ENCODE measurements around the gene REV3L.

The REV3L gene

DNA sequence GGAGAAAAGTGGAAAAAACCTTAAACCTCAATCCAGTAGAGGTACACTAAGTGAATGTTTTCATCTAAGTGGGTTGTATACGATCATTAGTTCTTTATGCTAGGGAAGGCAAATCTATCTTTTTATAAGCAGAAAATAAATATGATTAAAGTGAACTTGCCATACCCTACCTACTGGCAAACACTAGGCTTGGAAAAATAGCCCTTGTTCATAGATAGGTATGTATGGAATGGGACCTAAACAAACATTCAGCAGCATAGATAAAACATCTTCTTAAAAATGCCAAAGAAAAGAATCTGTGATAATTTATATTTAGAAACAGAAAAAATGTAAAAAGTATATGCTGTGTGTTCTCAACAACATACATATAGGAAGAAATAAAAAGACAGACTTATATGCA is 18.8 kb downstream of the REV3L start:
- DNase-seq (ENCODE audit: low spot score): no peak

DNA sequence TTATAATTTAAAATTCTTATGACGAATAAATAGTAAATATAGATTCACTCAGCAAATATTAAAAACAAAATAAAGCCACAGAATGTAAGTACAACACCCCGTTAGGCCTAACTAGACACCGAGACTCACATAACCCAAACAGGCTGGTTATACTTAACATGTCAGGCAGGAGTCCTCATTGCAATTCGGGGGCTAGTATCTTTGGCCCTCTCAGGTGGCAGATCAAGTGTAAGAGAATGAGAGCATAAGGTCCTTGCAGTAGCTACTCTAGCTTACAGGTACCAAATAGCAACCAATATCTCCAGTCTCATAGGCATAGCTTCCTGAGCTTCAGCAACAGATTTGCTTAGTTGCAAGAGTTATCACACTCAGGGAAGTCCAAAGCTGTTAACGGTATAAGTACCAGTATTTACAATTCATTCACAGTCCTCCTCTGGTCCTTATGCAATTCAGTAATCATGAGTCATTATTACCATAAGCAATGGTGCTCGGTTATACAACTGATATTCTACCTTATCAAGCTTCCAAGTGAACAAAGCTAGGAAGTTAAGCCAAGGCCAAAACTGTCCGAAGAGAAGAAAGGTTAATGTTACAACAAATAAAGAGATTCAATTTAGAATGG is 20.1 kb downstream of the REV3L start:
- DNase-seq (ENCODE audit: low spot score): no peak

DNA sequence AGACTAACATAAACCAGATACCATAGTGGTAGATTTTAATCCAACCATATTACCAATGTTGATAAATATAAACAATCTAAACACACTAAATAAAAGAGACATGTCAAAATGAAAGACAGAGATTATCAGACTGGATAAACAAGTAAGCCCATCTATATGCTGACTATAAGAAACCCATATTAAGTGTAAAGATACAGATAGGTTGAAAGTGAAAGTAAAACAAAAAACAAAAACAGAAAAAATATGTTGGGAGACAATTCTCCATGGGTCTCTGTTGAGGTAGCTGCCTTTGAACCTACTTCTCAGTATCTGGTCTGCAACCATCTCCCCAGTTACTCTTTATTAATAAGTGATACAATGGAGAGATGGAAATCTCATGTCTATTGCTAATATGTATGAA is 21.2 kb downstream of the REV3L start:
- no peak for DNase-seq (ENCODE audit: low spot score)

DNA sequence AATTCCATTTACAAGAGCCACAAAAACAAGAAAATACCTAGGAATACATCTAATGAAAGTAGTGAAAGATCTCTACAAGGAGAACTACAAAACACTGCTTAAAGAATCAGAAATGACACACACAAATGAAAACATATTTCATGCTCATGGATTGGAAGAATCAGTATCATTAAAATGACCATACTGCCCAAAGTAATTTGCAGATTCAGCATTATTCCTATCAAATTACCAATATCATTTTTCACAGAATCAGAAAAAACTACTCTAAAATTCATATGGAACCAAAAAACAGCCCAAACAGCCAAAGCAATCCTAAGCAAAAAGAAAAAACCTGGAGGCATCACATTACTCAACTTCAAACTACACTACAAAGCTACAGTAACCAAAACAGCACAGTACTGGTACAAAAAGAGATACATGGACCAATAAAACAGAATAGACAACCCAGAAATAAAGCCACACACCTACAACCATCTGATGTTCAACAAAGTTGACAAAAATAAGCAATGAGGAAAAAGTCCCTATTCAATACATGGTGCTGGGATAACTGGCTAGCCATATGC is 24.3 kb downstream of the REV3L start:
- no peak for DNase-seq (ENCODE audit: low spot score)

DNA sequence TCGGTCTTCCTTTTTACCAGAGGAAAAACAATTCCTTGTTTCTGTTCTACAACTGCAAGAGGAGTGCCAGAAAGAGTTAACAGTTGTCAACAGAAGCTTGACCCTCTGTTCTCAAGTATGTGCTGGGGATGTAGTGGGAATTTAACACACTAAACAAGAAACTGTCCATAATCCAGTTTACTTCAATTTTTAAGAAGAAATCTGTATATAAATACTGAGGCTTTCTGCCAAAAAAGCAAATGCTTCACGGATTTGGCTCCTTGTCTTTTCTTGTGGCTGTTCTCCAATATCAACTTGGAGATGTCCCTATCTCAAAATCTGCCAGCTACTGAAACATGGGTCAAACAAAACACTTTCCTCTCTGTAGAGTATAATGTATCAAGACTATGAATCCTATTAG is 26.8 kb downstream of the REV3L start:
- no peak for DNase-seq (ENCODE audit: low spot score)

DNA sequence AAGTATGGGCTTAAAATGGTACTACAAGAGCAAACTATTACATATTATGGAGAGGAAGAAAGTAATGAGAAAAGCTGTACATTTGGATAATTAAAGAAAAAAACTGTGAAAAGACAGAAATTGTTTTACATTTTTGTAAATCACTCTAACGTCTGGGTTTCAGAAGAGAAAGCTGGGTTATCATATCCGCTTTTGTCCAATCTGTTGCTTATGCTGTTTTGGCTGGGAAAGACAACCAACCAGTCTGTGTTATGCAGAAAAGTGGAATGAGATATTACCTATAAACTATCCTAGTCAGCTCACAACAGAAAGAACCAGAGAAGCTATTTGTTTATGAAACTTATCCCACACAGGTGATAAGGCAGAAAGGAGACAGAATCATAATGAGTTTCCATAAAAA is 32.4 kb downstream of the REV3L start:
- DNase-seq (ENCODE audit: low spot score): no peak

DNA sequence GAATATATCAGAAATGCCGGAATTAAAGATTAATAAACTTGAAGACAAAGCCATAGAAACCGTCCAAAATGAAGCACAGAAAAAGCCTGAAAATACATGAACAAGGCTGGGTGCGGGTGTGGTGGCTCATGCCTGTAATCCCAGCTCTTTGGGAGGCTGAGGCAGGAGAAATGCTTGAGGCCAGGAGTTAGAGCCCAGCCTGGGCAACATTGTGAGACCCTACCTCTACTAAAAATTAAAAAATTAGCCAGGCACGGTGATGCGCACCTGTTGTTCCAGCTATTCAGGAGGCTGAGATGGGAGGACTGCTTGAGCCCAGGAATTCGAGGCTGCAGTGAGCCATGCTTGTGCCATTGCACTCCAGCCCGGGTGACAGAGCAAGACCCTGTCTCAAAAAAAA is 32.9 kb downstream of the REV3L start:
- DNase-seq (ENCODE audit: low spot score): no peak

DNA sequence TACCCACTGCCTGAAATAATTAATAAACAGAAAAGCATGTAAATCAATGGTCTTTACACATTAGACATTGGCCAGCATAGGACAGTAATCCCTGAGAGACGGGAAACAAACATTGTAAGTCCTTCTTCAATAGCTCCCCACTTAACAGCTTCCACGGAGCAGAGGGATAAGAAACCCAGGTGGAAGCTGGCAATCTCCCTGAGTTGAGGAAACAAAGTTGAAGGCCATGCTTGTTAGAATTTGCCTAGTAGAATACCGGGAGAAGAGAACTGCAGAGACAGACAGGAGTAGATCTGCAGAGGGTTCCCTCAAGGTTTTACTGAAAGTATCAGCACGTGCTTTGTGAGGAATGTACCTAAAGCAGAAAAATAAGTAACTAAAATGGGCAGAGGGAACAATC is 33.9 kb downstream of the REV3L start:
- no peak for DNase-seq (ENCODE audit: low spot score)

DNA sequence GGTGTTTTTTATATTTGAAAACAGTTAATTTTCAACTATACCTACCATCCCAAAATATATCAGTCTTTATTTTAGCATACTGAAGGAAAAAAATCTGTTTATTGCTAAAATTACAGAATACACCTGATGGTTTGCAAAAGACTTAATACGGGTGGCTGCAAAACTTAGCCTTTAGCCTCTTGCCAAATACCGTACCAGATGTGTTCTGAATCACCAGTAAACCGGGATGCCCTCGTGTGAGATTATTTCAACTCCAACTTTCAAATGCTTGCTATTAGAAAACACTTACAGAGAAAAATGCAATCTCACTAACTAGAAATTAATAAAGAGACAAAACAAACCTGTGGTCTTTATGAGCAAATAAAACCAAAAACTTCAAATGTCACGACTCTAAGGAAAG is 36.0 kb downstream of the REV3L start:
- no peak for DNase-seq (ENCODE audit: low spot score)

DNA sequence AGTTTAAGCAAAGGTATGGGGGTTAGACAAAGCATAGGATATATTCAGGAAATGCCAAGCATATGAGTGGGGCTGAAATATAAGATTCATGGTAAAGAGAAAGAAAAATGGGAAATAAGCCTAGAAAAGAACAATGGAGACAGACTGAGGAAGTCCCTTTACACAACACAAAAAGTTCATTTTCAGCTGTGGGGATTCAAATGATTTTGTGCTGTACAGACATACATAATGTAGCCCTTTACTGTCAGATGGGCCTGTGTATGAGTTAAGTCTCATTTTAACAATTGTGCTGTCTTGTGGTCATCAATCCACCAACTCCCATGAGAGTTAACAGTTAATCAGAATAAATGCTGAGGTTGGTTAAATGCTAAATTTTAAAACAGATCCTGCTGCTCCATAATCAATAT is 37.2 kb downstream of the REV3L start:
- DNase-seq (ENCODE audit: low spot score): peak; percentile 37

DNA sequence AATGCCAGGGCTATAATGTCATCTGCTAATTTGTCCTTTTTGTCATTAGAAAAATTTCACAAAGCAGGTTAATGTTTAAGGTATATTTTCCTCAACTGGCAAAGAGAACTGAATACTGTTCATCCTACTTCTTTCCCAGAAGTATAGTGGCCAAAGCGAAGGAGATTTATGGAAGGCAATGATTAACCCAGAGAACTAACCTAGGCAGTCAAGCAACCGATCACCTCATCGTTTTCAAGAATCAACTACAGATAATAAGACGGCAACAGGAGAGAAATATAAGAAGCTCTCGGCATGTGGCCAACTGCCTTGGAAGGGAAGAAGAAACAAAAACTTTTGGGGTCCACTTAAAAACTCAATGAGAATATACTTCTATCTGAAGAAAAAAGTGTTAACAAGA is 38.2 kb downstream of the REV3L start:
- no peak for DNase-seq (ENCODE audit: low spot score)

DNA sequence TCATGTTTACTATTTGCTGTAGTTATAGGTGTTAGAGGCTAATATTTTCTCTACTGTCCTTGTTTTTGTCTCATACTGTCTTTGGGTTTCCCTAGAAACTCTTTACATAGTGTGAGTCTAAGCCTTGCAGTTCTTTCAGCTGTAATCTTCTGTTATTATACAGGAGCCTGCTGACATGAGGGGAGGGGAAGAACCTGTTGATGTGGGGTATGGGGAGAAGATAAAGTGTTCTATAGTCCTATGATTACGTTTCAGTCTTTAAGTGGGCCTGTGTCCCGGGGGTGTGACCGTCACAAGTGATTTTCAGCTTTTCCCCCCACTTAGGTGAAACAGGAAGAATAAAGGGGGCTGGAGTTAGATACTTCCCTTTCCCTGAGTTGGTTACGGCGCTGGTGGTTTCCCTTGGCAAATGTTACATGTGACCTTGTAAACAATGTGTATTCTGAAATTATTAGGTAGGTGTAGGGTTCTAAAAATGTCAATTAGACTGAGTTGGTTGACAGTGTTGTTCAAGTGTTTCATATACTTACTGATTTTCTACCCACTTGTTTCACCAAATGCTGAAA is 41.3 kb downstream of the REV3L start:
- no peak for DNase-seq (ENCODE audit: low spot score)

DNA sequence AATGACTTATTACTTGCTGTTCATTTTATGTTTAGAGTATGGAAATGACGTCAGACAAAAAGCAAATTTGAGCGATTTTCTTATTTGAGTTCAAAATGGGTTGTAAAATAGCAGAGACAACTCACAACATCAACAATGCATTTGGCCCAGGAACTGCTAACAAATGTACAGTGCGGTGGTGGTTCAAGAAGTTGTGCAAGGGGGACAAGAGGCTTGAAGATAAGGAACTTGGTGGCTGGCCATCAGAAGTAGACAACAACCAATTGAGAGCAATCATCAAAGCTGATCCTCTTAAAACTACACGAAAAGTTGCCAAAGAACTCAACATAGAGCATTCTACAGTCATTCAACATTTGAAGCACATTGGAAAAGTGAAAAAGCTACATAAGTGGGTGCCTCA is 43.8 kb downstream of the REV3L start:
- DNase-seq (ENCODE audit: low spot score): no peak

DNA sequence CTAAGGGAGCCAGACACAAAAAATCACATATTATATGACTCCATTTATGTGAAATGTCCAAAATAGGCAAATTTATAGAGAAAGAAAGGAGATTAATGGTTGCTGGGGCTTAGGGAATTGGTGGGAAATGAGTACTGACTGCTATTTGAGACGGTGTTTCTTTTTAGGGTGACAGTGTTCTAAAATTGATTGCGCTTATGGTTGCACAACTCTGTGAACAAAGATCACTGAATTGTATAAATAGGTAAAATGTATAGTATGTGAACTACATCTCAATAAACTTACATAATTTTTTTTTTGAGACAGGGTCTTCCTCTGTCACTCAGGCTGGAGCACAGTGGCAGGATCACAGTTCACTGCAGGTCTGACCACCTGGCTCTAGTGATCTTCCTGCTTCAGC is 45.4 kb downstream of the REV3L start:
- DNase-seq (ENCODE audit: low spot score): no peak

DNA sequence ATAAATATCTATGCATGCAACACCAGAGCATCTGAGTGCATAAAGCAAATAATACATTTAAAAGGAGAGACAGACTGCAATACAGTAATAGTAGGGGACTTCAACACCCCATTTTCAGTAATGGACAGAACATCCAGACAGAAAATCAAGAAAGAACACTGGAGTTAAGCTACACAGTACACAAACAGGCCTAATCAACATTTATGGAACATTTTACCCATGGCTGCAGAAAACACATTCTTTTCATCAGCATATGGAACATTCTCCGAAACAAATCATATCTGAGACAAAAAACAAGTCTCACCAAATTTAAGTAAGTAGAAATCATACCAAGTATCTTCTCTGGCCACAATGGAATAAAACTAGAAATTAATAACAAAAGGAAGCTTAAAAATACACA is 50.5 kb downstream of the REV3L start:
- DNase-seq (ENCODE audit: low spot score): no peak

DNA sequence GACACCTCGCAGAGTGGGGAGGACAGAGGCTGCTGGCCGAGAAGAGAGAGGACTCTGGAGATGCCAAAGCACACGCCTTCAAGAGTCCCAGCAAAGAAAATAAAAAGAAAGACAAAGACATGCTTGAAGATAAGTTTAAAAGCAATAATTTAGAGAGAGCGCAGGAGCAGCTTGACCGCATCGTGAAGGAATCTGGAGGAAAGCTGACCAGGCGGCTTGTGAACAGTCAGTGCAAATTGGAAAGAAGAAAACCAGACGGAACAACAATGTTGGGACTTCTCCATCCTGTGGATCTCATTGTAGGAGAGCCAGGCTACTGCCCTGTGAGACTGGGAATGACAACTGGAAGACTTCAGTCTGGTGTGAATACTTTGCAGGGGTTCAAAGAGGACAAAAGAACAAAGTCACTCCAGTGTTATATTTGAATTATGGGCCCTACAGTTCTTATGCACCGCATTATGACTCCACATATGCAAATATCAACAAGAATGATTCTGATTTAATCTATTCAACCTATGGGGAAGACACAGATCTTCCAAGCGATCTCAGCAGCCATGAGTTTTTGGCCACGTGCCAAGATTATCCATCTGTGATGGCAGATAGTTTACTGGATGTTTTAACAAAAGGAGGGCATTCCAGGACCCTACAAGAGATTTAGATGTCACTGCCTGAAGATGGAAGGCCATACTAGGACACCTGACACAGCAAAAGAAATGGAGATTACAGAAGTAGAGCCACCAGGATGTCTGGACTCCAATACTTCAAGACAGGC is 52.2 kb downstream of the REV3L start:
- DNase-seq (ENCODE audit: low spot score): no peak

DNA sequence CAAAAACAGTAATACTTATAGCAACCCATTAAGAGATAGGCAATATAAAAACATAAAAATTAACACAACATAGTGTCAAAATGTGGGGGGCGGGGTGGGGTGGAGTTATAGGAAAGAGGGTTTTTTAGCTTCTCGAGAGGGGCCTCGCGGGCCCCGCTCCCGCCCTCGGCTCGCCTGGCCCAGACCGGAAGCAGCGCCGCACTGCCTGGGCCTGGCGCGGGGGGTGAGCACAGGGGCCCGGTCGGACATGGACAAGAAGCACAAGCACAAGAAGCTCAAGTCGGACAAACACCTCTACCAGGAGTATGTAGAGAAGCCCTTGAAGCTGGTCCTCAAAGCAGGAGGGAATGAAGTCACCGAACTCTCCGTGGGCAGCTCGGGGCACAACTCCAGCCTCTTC is 53.4 kb downstream of the REV3L start:
- DNase-seq (ENCODE audit: low spot score): no peak

DNA sequence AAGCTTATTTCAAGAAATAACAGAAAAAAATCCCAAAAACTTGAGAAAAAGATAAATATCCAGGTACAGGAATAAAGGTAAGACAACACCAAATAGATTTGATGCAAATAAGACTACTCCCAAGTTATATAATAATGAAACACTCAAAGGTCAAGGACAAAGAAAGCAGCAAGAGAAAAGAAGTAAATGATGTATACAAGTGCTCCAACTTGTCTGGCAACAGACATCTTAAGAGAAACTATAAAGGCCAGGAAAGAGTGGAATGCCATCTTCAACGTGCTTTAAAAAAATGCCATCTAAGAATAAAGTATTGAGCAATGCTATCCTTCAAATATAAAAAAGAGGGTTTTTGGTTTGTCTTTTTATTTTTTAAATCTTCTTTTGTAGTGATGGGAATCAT is 54.2 kb downstream of the REV3L start:
- DNase-seq (ENCODE audit: low spot score): no peak

DNA sequence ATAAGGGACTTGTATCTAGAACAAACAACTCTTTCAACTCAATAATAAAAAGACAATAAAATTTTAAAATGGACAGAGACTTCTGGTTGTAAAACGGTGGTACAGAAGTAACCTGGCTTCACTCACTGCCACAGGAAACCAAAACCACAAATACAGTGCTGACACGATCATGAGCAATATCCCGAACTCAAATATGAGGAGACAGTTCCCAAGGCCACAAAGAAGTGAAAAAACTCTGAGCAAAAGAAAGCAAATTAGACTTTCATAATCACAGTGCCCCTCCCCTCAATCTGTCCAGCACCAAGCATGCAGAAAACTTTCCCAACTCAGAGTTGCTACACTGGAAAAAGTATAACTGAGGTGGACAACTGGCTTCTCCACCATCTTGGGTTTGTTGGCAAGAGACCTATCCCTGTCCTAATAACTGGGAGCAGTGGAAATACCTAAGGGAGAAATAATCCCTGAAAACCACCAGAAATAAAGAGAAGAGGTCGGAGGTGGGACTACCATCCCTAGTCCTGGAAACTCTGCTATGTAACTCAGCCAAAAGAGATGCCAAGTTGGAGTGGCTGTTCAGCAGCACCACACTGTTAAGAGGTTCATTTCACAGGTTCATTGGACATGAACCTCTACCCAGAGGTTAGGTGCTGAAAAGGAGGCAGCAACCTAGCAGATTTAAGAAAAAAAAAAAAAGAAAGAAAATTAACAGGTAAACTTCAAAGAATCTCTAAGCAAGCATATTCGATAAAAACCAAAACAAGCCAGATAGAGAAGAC is 55.5 kb downstream of the REV3L start:
- DNase-seq (ENCODE audit: low spot score): peak; percentile 85

DNA sequence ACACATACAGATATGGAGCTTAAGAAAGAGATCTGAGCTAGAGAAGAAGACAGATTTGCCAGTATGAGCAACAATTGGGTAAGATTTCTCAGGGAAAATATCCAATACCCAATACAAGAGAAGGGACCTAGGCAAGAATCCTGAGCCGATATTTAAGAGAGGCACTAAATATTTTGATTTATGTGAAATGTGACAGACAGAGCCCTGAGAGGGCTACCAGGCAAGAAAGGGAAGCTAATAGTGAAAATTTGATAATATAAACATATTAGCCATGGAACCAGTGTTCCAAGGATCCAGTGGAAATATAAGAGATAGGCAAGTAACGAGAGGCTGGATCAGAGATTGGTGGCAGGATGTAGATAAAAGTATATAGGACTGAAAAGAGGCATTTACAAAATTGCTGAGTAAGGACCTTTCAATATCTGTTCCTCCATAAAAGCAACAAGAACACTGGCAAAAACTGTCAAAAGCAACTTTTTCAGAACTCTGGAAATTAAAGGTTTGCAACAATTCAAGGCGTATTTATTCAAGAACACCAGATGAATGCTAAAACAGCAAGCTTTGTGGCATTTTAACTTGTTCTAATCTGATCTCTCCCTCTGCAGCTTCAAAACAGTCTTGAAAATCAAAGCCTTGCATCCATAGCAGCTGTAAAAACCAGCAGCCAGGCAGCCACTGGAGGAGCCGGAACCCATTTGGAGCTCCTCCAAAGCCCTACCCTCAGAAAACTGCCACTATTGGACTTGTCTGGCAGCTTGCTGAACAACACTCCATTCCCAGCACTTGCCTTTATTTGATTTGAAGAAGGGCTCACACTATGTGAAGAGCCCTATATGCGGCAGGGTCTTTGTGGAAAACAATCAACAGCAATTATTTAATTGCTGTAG is 58.8 kb downstream of the REV3L start:
- no peak for DNase-seq (ENCODE audit: low spot score)

DNA sequence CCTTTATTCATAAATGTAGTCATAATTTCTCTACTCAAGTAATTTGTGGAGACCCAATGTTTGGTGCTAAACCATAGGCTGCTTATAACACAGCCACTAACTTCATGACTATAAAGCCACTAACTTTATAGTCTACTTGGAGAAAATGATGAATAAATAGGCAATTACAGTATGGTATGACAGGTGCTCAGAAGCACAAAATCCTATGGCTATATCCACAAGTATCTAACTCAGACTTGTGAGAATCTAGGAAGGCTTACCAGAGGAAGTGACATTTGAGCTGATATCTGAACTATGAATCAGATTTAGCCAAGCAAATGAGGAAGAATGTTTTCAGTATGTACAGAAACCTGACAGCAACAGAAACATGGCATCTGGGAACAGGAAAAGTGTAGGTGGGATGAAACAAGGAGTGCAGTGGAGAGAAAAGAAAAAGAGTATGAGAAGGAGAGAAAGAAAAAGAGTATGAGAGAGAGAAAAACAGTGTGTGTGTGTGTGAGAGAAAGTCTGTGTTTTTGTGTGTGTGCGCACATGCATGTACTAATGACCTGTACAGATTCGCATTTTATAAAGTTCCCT is 59.9 kb downstream of the REV3L start:
- DNase-seq (ENCODE audit: low spot score): no peak

All from kidney capillary endothelial cell (primary cell).